GM23338 (cell line): Measurements from ENCODE around the gene PCDHB16. TPM values are rescaled to one million over a fixed set of nuclear protein-coding genes. Genes with fewer than 3 reads are reported as not detected.
A peak's percentile ranks its signal among the peaks of the same experiment; 100 is the strongest.
"Not testable (repeated sequence)": the region's sequence is repeated elsewhere in the genome, so short reads cannot be mapped to it uniquely, and the experiment has no call there.

Experiments
- ATAC-seq: fragments of 200-7000 bp; cut with Tn5 transposase; 3 replicates; pipeline ENCODE4 v1.9.1; 2020
- DNase-seq: peaks from one replicate; pipeline ENCODE4 v3.0.0-alpha.2; 2015; ENCODE audit warnings: low spot score
- H2AFZ ChIP-seq: fragments of 200-600 bp; sonication (generic); 2 replicates; pipeline ENCODE4 v1.8.0; 2016; ENCODE audit warnings: antibody characterized with exemption, mild to moderate bottlenecking, moderate library complexity
- H3F3A ChIP-seq: fragments of 200-600 bp; sonication (generic); replicated peaks from 2 replicates; pipeline ENCODE4 v1.8.0; 2017; ENCODE audit warnings: antibody characterized with exemption, mixed run types, low read depth
- H3K27ac ChIP-seq: fragments of 200-600 bp; sonication (generic); 2 replicates; pipeline ENCODE4 v1.6.1; 2016; ENCODE audit warnings: low read depth
- H3K27me3 ChIP-seq: fragments of 200-600 bp; sonication (generic); 2 replicates; pipeline ENCODE4 v1.8.0; 2016; ENCODE audit warnings: mild to moderate bottlenecking, mixed run types, moderate library complexity; ENCODE audit not compliant: insufficient read depth
- H3K36me3 ChIP-seq: fragments of 200-600 bp; sonication (generic); 2 replicates; pipeline ENCODE4 v1.8.0; 2016; ENCODE audit warnings: mild to moderate bottlenecking; ENCODE audit not compliant: insufficient read depth
- H3K4me1 ChIP-seq: fragments of 200-600 bp; sonication (generic); 2 replicates; pipeline ENCODE4 v1.8.0; 2016; ENCODE audit warnings: mild to moderate bottlenecking, moderate library complexity; ENCODE audit not compliant: insufficient read depth
- H3K4me2 ChIP-seq: fragments of 200-600 bp; sonication (generic); 2 replicates; pipeline ENCODE4 v1.7.1; 2017; ENCODE audit warnings: mixed run types
- H3K4me3 ChIP-seq: fragments of 200-600 bp; sonication (generic); 2 replicates; pipeline ENCODE4 v1.6.1; 2016; ENCODE audit warnings: mixed run types
- H3K79me2 ChIP-seq: fragments of 200-600 bp; sonication (generic); replicated peaks from 2 replicates; pipeline ENCODE4 v1.8.0; 2017; ENCODE audit warnings: mild to moderate bottlenecking; ENCODE audit not compliant: insufficient read depth
- H3K9me2 ChIP-seq: fragments of 200-600 bp; sonication (generic); 2 replicates; pipeline ENCODE4 v1.8.0; 2017; ENCODE audit not compliant: insufficient read depth
- H4K20me1 ChIP-seq: fragments of 200-600 bp; sonication (generic); replicated peaks from 2 replicates; pipeline ENCODE4 v1.8.0; 2017; ENCODE audit warnings: mild to moderate bottlenecking; ENCODE audit not compliant: insufficient read depth
- H3K27ac Mint-ChIP-seq: 2 replicates; pipeline ENCODE4 v1.8.0; 2020; ENCODE audit warnings: inconsistent platforms, mild to moderate bottlenecking, moderate library complexity, mixed read lengths
- H3K27me3 Mint-ChIP-seq: 3 replicates; pipeline ENCODE4 v1.8.0; 2022; ENCODE audit warnings: low read depth, mild to moderate bottlenecking, moderate library complexity, mixed read lengths, inconsistent platforms; ENCODE audit not compliant: insufficient read depth, poor library complexity
- H3K36me3 Mint-ChIP-seq: 3 replicates; pipeline ENCODE4 v1.8.0; 2021; ENCODE audit warnings: low read depth, mild to moderate bottlenecking, inconsistent platforms, moderate library complexity, mixed read lengths
- H3K4me1 Mint-ChIP-seq: 3 replicates; pipeline ENCODE4 v1.8.0; 2020; ENCODE audit warnings: mild to moderate bottlenecking, inconsistent platforms, mixed read lengths
- H3K4me3 Mint-ChIP-seq: 3 replicates; pipeline ENCODE4 v1.8.0; 2021; ENCODE audit warnings: moderate library complexity, mild to moderate bottlenecking, inconsistent platforms, mixed read lengths
- H3K9me3 Mint-ChIP-seq: 3 replicates; pipeline ENCODE4 v1.8.0; 2020; ENCODE audit warnings: moderate library complexity, mild to moderate bottlenecking, inconsistent platforms, mixed read lengths
- CTCF ChIP-seq, 2 experiments: fragments of 200-600 bp in 1 of 2; sonication (generic) in 1 of 2; conservative IDR thresholded peaks; 2 replicates each; pipeline versions ENCODE4 v1.5.1 to v1.6.1; 2016 to 2017; ENCODE audit warnings: antibody characterized with exemption in 2 of 2, low read depth in 2 of 2, mild to moderate bottlenecking in 2 of 2, moderate library complexity in 1 of 2
- STAT1 ChIP-seq: IDR thresholded peaks from one replicate; pipeline ENCODE4 v1.6.1; 2016; ENCODE audit warnings: antibody characterized with exemption; ENCODE audit not compliant: unreplicated experiment
- polyA plus RNA-seq: library from polyadenylated mRNA; unstranded; fragments of >200 nt; fragmentation: Nextera tagmentation; extraction: Ambion mirVana; gene quantifications from 2 replicates; pipeline ENCODE4 v1.2.1, GENCODE V29; 2016
- total RNA-seq: library from RNA; depleted of rRNA; stranded (reverse); fragments of >200 nt; shearing (Covaris generic); gene quantifications from 2 replicates; pipeline ENCODE4 v1.2.3, GENCODE V29; 2014

The PCDHB16 gene
- total and polyA plus RNA-seq, 2 experiments from 2014 or later: 0.92 to 2.4 TPM

- H3K36me3 ChIP-seq: no peaks in the 10 kb centered on the region
- peaks cover 18% of the 10 kb centered on the region for H3K36me3 Mint-ChIP-seq
- H3F3A ChIP-seq: no peaks in the 10 kb centered on the region
- H3K4me1 Mint-ChIP-seq: peaks cover 10% of the 10 kb centered on the region
- peaks cover 14% of the 10 kb centered on the region for H3K9me3 Mint-ChIP-seq
- no peaks in the 10 kb centered on the region for H4K20me1 ChIP-seq
- peak within 1 kb of the TSS; percentile 65 for H3K4me3 Mint-ChIP-seq
- H3K27ac ChIP-seq: no peak within 1 kb of the TSS
- peaks cover 2% of the 10 kb centered on the region for H3K27me3 Mint-ChIP-seq
- peak within 1 kb of the TSS; percentile 19 for H3K4me3 ChIP-seq
- no peaks in the 10 kb centered on the region for H3K4me1 ChIP-seq
- peak within 1 kb of the TSS; percentile 50 for H3K4me2 ChIP-seq
- no peak within 1 kb of the TSS for H3K27ac Mint-ChIP-seq
- H3K9me2 ChIP-seq: no peaks in the 10 kb centered on the region
- DNase-seq: peak; percentile 91
- ATAC-seq: peak; percentile 100
- TF ChIP-seq CTCF (conservative IDR thresholded peaks at IDR 0.05; ENCODE audit: low read depth in 2 of 2) (peak; percentile 75 to 85), STAT1 (no peak)
- peak within 1 kb of the TSS; percentile 14; the same call in 1 of the 2 replicates for H2AFZ ChIP-seq
- no peaks in the 10 kb centered on the region for H3K27me3 ChIP-seq
- H3K79me2 ChIP-seq: no peaks in the 10 kb centered on the region
Observed at GRCh38 chr5:141223112-141223783, 41.1 kb downstream of the PCDHB16 start, which contains the start of gene PCDHB14. Gene PCDHB14 (plus strand): TSS chr5:141223343. CDS start chr5:141223506, 163 bp downstream.

GRCh38 chr5:141224844-141225243 is 42.7 kb downstream of the PCDHB16 start:
- not testable (repeated sequence) for H3F3A ChIP-seq, H2AFZ ChIP-seq, H3K27ac Mint-ChIP-seq, H3K27me3 ChIP-seq, H3K4me2 ChIP-seq, H3K4me3 Mint-ChIP-seq, H3K27ac ChIP-seq, H3K4me1 ChIP-seq, H3K79me2 ChIP-seq, H3K4me3 ChIP-seq, DNase-seq, ATAC-seq, H3K9me2 ChIP-seq, H3K4me1 Mint-ChIP-seq, H3K36me3 ChIP-seq, H3K27me3 Mint-ChIP-seq, H4K20me1 ChIP-seq
- H3K36me3 Mint-ChIP-seq: peaks cover 18% of the 10 kb centered on the region
- H3K9me3 Mint-ChIP-seq: peaks cover 14% of the 10 kb centered on the region

GRCh38 chr5:141225421-141225820 is 43.2 kb downstream of the PCDHB16 start:
- not testable (repeated sequence) for DNase-seq, H3K27me3 Mint-ChIP-seq

More at GRCh38 chr5:141225421-141225820, 43.2 kb downstream of the PCDHB16 start:
- not testable (repeated sequence) for H3K27ac Mint-ChIP-seq, H3K9me2 ChIP-seq, H2AFZ ChIP-seq, H3K79me2 ChIP-seq, H3K27ac ChIP-seq, H3K4me2 ChIP-seq, H3K27me3 ChIP-seq, H3F3A ChIP-seq, H3K4me1 ChIP-seq, H4K20me1 ChIP-seq, H3K4me1 Mint-ChIP-seq, H3K4me3 ChIP-seq, H3K4me3 Mint-ChIP-seq, H3K36me3 ChIP-seq, ATAC-seq
- Mint-ChIP-seq H3K9me3 (peaks cover 17% of the 10 kb centered on the region), H3K36me3 (peaks cover 18% of the 10 kb centered on the region)
